ENCODE measurements around the gene TNS4.

- TF ChIP-seq EP300 (IDR thresholded peaks at IDR 0.05) = no peak
- no peak for TF ChIP-seq POLR2A (IDR thresholded peaks at IDR 0.05)
- no peak for TF ChIP-seq CTCF (IDR thresholded peaks at IDR 0.05)
- TF ChIP-seq POLR2AphosphoS5 (IDR thresholded peaks at IDR 0.05) = no peak
Measured at GRCh38 chr17:40456396-40456951, 44.9 kb downstream of the TNS4 start.

Data from gastroesophageal sphincter (tissue), 3 donors.